SU-DHL-6 (cell line): ENCODE measurements around the gene GCNA.

Source experiments
- EZH2phosphoT487 ChIP-seq: fragments of 200-600 bp; sonication (generic), shearing (Covaris generic); conservative IDR thresholded peaks from 2 replicates; pipeline ENCODE4 v1.6.1; 2018; ENCODE audit warnings: mild to moderate bottlenecking, antibody characterized with exemption, low read length, moderate library complexity, mixed read lengths
- TF ChIP-seq, protein P1 (sequence below): fragments of 200-600 bp; sonication (generic); IDR thresholded peaks from one replicate; pipeline ENCODE4 v1.5.1; 2017; ENCODE audit warnings: antibody characterized with exemption, mild to moderate bottlenecking, low read length, moderate library complexity; ENCODE audit not compliant: insufficient read depth, poor library complexity, severe bottlenecking

DNA sequence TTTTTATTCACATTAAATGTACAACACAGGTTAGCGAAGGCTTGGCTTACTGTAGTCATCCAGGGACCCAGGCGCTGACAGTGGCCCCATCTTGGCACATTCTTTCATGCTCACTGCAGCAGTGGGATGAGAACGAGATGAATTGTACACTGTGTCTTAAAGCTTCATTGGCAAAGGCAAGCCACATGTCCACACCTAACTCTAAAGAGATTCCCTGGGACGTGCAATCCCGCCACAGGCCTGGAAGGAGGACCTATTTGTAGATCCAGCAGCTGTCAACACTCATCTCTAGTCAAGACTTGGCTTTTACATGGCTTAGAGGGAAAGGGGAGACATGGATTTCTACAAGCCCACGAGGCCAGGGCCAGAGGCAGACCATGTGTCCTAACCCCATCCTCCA, 56.1 kb downstream of the GCNA start:
- TF ChIP-seq, protein P1, sequence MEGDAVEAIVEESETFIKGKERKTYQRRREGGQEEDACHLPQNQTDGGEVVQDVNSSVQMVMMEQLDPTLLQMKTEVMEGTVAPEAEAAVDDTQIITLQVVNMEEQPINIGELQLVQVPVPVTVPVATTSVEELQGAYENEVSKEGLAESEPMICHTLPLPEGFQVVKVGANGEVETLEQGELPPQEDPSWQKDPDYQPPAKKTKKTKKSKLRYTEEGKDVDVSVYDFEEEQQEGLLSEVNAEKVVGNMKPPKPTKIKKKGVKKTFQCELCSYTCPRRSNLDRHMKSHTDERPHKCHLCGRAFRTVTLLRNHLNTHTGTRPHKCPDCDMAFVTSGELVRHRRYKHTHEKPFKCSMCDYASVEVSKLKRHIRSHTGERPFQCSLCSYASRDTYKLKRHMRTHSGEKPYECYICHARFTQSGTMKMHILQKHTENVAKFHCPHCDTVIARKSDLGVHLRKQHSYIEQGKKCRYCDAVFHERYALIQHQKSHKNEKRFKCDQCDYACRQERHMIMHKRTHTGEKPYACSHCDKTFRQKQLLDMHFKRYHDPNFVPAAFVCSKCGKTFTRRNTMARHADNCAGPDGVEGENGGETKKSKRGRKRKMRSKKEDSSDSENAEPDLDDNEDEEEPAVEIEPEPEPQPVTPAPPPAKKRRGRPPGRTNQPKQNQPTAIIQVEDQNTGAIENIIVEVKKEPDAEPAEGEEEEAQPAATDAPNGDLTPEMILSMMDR = no peak
- no peak for TF ChIP-seq EZH2phosphoT487
